Measurements from ENCODE around the gene SMCO1. TPM values are rescaled to one million over a fixed set of nuclear protein-coding genes. Genes with fewer than 3 reads are reported as not detected.
"Not testable (repeated sequence)": the region's sequence is repeated elsewhere in the genome, so short reads cannot be mapped to it uniquely, and the experiment has no call there.

SMCO1 gene
- total RNA-seq, 2 experiments from 2014 or later = not detected

DNA sequence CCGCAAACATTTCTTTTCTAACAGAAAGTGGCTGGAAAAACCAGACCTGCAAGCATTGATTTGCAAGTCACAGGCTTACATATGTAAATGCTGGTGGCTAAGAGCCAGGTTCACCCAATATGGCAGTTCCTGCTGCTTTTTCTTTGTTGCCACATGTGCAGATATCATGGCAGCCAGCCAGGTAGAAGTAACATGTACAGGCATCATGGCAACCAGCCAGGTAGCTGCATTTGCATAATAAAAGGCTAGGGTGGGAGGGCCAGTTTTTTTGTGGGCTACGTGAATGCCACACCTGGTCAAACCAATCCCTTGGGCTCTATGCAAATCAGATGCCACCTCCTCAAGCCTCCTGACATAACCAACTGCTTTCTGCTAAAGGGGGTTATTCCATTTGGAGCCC, 2.8 kb upstream of the SMCO1 start:
- Mint-ChIP-seq H3K27ac (no peak overlapping the region), H3K4me3 (no peak overlapping the region), H3K9me3 (ENCODE audit: low read depth) (peaks cover 34% of the 10 kb centered on the region), H3K36me3 (peaks cover 11% of the 10 kb centered on the region), H3K4me1 (no peaks in the 10 kb centered on the region), H3K27me3 (peaks cover 4% of the 10 kb centered on the region)
- DNase-seq (no peak), ATAC-seq (no peak)
- CTCF ChIA-PET = interaction anchor here (1.9 to 2.5 kb wide), 2 partner anchors 11 to 264 kb away, joined by 6 to 7 read pairs; no protein-coding TSS in a partner anchor

GRCh38 chr3:196517162-196517800, 2.1 kb upstream of the SMCO1 start:
- H3K4me3 Mint-ChIP-seq = no peak overlapping the region
- peaks cover 11% of the 10 kb centered on the region for H3K36me3 Mint-ChIP-seq
- ATAC-seq = no peak
- no peak for DNase-seq
- H3K27ac Mint-ChIP-seq = no peak overlapping the region
- CTCF ChIA-PET = interaction anchor here (0.7 to 2.5 kb wide), 3 partner anchors 8 to 147 kb away, joined by 3 to 7 read pairs (median 3); no protein-coding TSS in a partner anchor
- H3K4me1 Mint-ChIP-seq = peaks cover 3% of the 10 kb centered on the region
- H3K9me3 Mint-ChIP-seq (ENCODE audit: low read depth) = peaks cover 31% of the 10 kb centered on the region
- H3K27me3 Mint-ChIP-seq = peaks cover 4% of the 10 kb centered on the region

- Mint-ChIP-seq H3K4me1 (peaks cover 8% of the 10 kb centered on the region), H3K4me3 (no peak overlapping the region), H3K9me3 (ENCODE audit: low read depth) (peaks cover 12% of the 10 kb centered on the region), H3K36me3 (peaks cover 1% of the 10 kb centered on the region), H3K27me3 (peaks cover 12% of the 10 kb centered on the region), H3K27ac (no peak overlapping the region)
- CTCF ChIA-PET = interaction anchor here (0.9 kb wide), 1 partner anchor 12 kb away, joined by 3 read pairs; no protein-coding TSS in a partner anchor
- DNase-seq = no peak
- no peak for ATAC-seq
These were observed 813 bp downstream of the SMCO1 start for GRCh38 chr3:196514350-196514716.

- H3K4me1 Mint-ChIP-seq = peaks cover 8% of the 10 kb centered on the region
- H3K27ac Mint-ChIP-seq = no peak overlapping the region
- no peak for DNase-seq
- no peak overlapping the region for H3K4me3 Mint-ChIP-seq
- peaks cover 1% of the 10 kb centered on the region for H3K36me3 Mint-ChIP-seq
- no peak for ATAC-seq
- H3K27me3 Mint-ChIP-seq = peaks cover 12% of the 10 kb centered on the region
- peaks cover 9% of the 10 kb centered on the region for H3K9me3 Mint-ChIP-seq (ENCODE audit: low read depth)
- CTCF ChIA-PET = interaction anchor here (0.9 to 1.8 kb wide), 2 partner anchors 8 to 11 kb away, joined by 3 to 13 read pairs; no protein-coding TSS in a partner anchor
These were observed 1.3 kb downstream of the SMCO1 start for GRCh38 chr3:196513697-196514349.

GRCh38 chr3:196511646-196512425, 3.3 kb downstream of the SMCO1 start:
- not testable (repeated sequence) for H3K4me3 Mint-ChIP-seq, H3K4me1 Mint-ChIP-seq, H3K36me3 Mint-ChIP-seq, DNase-seq, ATAC-seq, H3K27ac Mint-ChIP-seq
- Mint-ChIP-seq H3K27me3 (peaks cover 18% of the 10 kb centered on the region), H3K9me3 (ENCODE audit: low read depth) (peaks cover 10% of the 10 kb centered on the region)
- CTCF ChIA-PET = interaction anchor here (1.1 to 1.8 kb wide), 3 partner anchors 10 to 259 kb away, joined by 4 to 13 read pairs (median 4); no protein-coding TSS in a partner anchor

DNA sequence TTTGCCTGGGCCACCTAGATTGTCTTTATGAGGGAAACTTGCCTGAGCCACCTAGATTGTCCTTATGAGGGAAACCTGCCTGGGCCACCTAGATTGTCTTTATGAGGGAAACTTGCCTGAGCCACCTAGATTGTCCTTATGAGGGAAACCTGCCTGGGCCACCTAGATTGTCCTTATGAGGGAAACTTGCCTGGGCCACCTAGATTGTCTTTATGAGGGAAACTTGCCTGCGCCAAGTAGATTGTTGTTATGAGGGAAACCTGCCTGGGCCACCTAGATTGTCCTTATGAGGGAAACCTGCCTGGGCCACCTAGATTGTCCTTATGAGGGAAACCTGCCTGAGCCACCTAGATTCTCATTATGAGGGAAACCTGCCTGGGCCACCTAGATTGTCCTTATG, 4.0 kb downstream of the SMCO1 start:
- DNase-seq, H3K4me1 Mint-ChIP-seq, ATAC-seq, H3K36me3 Mint-ChIP-seq, H3K27ac Mint-ChIP-seq, H3K4me3 Mint-ChIP-seq: not testable (repeated sequence)
- H3K9me3 Mint-ChIP-seq (ENCODE audit: low read depth) = peaks cover 14% of the 10 kb centered on the region
- H3K27me3 Mint-ChIP-seq = peaks cover 22% of the 10 kb centered on the region
- CTCF ChIA-PET = interaction anchor here (1.8 to 2.6 kb wide), 2 partner anchors 12 to 18 kb away, joined by 5 to 7 read pairs; no protein-coding TSS in a partner anchor

- no peak overlapping the region for H3K4me3 Mint-ChIP-seq
- peaks cover 19% of the 10 kb centered on the region for H3K36me3 Mint-ChIP-seq
- H3K4me1 Mint-ChIP-seq = peaks cover 9% of the 10 kb centered on the region
- H3K27me3 Mint-ChIP-seq = peaks cover 15% of the 10 kb centered on the region
- no peak overlapping the region for H3K27ac Mint-ChIP-seq
- H3K9me3 Mint-ChIP-seq (ENCODE audit: low read depth) = peaks cover 7% of the 10 kb centered on the region
- ATAC-seq = no peak
- CTCF ChIA-PET = interaction anchor here (1.6 to 1.9 kb wide), 2 partner anchors 16 to 20 kb away, joined by 3 to 7 read pairs; no protein-coding TSS in a partner anchor
- no peak for DNase-seq
These were observed 8.5 kb downstream of the SMCO1 start for GRCh38 chr3:196506687-196507086.

- Mint-ChIP-seq H3K27me3 (peaks cover 11% of the 10 kb centered on the region), H3K4me3 (no peak overlapping the region), H3K36me3 (peaks cover 36% of the 10 kb centered on the region), H3K9me3 (ENCODE audit: low read depth) (peaks cover 7% of the 10 kb centered on the region), H3K4me1 (peaks cover 25% of the 10 kb centered on the region), H3K27ac (no peak overlapping the region)
- ATAC-seq (no peak), DNase-seq (no peak)
- CTCF ChIA-PET = interaction anchor here (0.6 to 3.4 kb wide), 7 partner anchors 15 to 198 kb away, joined by 3 to 21 read pairs (median 4); partner anchors contain the start of genes FBXO45 and WDR53
These were observed 10.6 kb downstream of the SMCO1 start for GRCh38 chr3:196504556-196504955.

GRCh38 chr3:196504077-196504398, 11.1 kb downstream of the SMCO1 start:
- not testable (repeated sequence) for DNase-seq; ATAC-seq; H3K9me3 Mint-ChIP-seq (ENCODE audit: low read depth)
- peak overlapping the region; percentile 98 for H3K4me3 Mint-ChIP-seq
- CTCF ChIA-PET = interaction anchor here (1.2 to 3.4 kb wide), 9 partner anchors 14 to 186 kb away, joined by 3 to 21 read pairs (median 4); partner anchors contain the start of genes DYNLT2B, FBXO45 and WDR53
- H3K27me3 Mint-ChIP-seq = peaks cover 11% of the 10 kb centered on the region
- peaks cover 30% of the 10 kb centered on the region for H3K4me1 Mint-ChIP-seq
- peaks cover 41% of the 10 kb centered on the region for H3K36me3 Mint-ChIP-seq
- H3K27ac Mint-ChIP-seq = peak overlapping the region; percentile 94

DNA sequence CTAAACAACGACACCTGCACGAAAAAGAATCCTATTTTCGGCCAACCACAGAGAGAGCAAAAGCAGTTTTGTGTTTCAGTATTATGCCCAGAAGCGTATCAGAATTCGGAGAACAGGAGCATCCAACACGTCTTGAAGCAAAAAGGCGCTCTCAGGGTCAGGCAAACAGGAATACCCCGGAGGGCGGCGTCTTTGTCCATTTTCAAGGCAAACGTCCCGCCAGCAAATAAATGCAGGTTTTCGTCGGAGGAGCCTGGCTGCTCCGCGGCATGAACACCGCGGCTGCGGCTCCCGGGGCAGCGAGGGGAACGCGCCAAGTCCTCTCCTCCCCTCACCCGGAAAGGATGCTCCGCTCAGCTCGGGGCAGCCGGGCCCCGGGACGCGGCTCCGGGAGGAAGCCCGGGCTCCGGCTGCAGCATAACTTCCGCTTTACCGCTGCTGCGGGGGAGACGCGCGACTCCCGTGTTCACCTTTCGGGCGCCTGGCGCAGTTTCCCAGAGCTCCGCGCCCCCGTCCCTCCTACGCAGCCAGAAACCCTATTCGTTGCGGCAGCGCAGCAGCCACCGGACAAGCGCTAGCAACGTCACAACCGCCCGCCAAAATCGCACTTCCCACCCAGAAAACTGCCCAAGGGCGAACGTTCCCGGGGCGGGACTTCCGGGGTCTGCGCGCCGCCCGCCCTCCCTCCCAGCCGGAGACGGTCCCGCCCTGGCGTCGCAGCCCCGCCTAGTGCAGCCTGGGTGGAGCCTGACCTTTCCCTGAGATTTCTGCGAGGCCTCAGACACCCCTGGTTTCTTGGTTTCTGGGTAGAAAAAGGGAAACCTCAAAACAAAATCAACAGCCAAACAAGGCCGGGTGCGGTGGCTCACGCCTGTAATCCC, 11.7 kb downstream of the SMCO1 start, which contains the start of gene RNF168:
TSS of gene RNF168 (minus strand) at position 573 of the 881 bp plus-strand sequence. CDS start 595 bp downstream, outside the sequence.
- Mint-ChIP-seq H3K36me3 (peaks cover 46% of the 10 kb centered on the region), H3K4me3 (peak within 1 kb of the TSS; percentile 98), H3K4me1 (peaks cover 33% of the 10 kb centered on the region), H3K27ac (peak within 1 kb of the TSS; percentile 94), H3K9me3 (ENCODE audit: low read depth) (peaks cover 7% of the 10 kb centered on the region), H3K27me3 (peaks cover 11% of the 10 kb centered on the region)
- DNase-seq (peak; percentile 96), ATAC-seq (peak; percentile 84)
- CTCF ChIA-PET = interaction anchor here (1.2 to 3.4 kb wide), 10 partner anchors 11 to 185 kb away, joined by 3 to 21 read pairs (median 4); partner anchors contain the start of genes DYNLT2B, FBXO45 and WDR53

DNA sequence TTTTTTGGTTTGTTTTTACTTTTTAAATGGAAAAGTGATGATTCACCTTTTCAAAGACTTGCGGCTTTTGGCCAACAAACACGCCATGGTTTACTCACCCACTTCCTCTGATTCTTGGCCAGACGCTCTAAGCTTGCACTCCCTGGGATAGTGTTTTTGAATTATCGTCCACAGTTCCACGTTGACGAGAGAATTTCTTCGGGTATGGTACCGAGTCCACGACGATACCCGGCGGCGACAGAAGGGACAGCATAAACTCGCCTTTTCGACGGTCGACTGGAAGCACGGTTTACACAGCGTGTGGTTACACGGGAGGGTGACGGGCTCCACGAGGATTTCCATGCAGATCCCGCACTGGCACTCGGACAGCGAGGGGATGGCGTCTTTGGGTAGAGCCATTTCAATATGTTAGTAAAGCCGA, 12.4 kb downstream of the SMCO1 start:
- DNase-seq (peak; percentile 88), ATAC-seq (peak; percentile 45)
- Mint-ChIP-seq H3K27me3 (peaks cover 7% of the 10 kb centered on the region), H3K9me3 (ENCODE audit: low read depth) (peaks cover 7% of the 10 kb centered on the region), H3K4me1 (peaks cover 37% of the 10 kb centered on the region), H3K36me3 (peaks cover 49% of the 10 kb centered on the region), H3K27ac (peak overlapping the region; percentile 94), H3K4me3 (peak overlapping the region; percentile 98)
- CTCF ChIA-PET = interaction anchor here (0.6 to 3.4 kb wide), 9 partner anchors 11 to 1283 kb away, joined by 3 to 21 read pairs (median 4); partner anchors contain the start of gene DYNLT2B
